Left ventricle myocardium inferior (tissue), 1 donor: Measurements from ENCODE around the gene ARAF. TPM values are rescaled to one million over a fixed set of nuclear protein-coding genes. Genes with fewer than 3 reads are reported as not detected.
A peak's percentile ranks its signal among the peaks of the same experiment; 100 is the strongest.

Experiments
- DNase-seq: peaks from one replicate; pipeline ENCODE4 v3.0.0-alpha.2; 2020
- H3K27ac ChIP-seq: fragments of 200-600 bp; replicated peaks from 2 replicates; pipeline ENCODE4 v1.8.0; 2021
- H3K27me3 ChIP-seq: fragments of 200-600 bp; 2 replicates; pipeline ENCODE4 v1.8.0; 2021; ENCODE audit warnings: low read depth
- H3K36me3 ChIP-seq: fragments of 200-600 bp; 2 replicates; pipeline ENCODE4 v1.8.0; 2021
- H3K4me1 ChIP-seq: fragments of 200-600 bp; 2 replicates; pipeline ENCODE4 v1.8.0; 2021
- H3K4me3 ChIP-seq: fragments of 200-600 bp; 2 replicates; pipeline ENCODE4 v1.8.0; 2021; ENCODE audit warnings: mild to moderate bottlenecking, moderate library complexity
- H3K9me3 ChIP-seq: fragments of 200-600 bp; replicated peaks from 2 replicates; pipeline ENCODE4 v1.8.0; 2021
- intact Hi-C: fragments of 100-400 bp; cut with micrococcal nuclease; formaldehyde crosslinking; loops from one replicate; pipeline ENCODE4 v1.11.0; 2022
- total RNA-seq: library from RNA; stranded (reverse); fragmentation: NEBNext Ultra II Directional; extraction: Animal tissue kit (Norgen Biotek cat#: 25700); gene quantifications from one replicate; pipeline ENCODE4 v1.2.1, GENCODE V29; 2021
- TF ChIP-seq, protein P1 (sequence below): fragments of 200-600 bp; IDR thresholded peaks from 2 replicates; pipeline ENCODE4 v1.8.0; 2021; ENCODE audit warnings: antibody characterized with exemption, mild to moderate bottlenecking, borderline replicate concordance
- donor health status: DM: no; HTN: yes; CAD: no; lungs with severe emphysema.

Gene ARAF
- total RNA-seq, 1 donor from 2014 or later = 76.4 TPM

DNA sequence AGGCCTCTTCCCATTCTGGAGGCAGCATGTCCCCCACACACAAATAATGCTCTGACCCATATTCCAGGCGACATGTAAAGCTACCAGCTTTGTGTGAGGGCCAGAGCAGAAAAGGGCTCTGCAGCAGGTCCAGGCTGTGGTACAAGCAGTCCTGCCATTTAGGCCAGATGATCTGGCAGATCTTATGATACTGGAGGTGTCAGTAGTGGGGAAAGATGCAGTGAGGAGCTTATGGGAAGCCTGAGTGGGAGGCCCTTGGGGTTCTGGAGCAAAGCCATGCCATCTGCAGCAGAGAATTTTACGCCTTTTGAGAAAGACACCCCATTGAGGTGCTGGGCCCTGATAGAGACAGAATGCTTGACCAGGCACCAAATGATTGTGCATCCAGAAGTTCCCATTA is 50.9 kb downstream of the ARAF start:
- H3K36me3 ChIP-seq = no peaks in the 10 kb centered on the region
- no peak overlapping the region for H3K27ac ChIP-seq
- TF ChIP-seq, protein P1, sequence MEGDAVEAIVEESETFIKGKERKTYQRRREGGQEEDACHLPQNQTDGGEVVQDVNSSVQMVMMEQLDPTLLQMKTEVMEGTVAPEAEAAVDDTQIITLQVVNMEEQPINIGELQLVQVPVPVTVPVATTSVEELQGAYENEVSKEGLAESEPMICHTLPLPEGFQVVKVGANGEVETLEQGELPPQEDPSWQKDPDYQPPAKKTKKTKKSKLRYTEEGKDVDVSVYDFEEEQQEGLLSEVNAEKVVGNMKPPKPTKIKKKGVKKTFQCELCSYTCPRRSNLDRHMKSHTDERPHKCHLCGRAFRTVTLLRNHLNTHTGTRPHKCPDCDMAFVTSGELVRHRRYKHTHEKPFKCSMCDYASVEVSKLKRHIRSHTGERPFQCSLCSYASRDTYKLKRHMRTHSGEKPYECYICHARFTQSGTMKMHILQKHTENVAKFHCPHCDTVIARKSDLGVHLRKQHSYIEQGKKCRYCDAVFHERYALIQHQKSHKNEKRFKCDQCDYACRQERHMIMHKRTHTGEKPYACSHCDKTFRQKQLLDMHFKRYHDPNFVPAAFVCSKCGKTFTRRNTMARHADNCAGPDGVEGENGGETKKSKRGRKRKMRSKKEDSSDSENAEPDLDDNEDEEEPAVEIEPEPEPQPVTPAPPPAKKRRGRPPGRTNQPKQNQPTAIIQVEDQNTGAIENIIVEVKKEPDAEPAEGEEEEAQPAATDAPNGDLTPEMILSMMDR = no peak
- H3K9me3 ChIP-seq = no peaks in the 10 kb centered on the region
- no peaks in the 10 kb centered on the region for H3K27me3 ChIP-seq
- no peak overlapping the region for H3K4me3 ChIP-seq
- intact Hi-C loops = no loop called here
- H3K4me1 ChIP-seq = no peaks in the 10 kb centered on the region
- DNase-seq = no peak

DNA sequence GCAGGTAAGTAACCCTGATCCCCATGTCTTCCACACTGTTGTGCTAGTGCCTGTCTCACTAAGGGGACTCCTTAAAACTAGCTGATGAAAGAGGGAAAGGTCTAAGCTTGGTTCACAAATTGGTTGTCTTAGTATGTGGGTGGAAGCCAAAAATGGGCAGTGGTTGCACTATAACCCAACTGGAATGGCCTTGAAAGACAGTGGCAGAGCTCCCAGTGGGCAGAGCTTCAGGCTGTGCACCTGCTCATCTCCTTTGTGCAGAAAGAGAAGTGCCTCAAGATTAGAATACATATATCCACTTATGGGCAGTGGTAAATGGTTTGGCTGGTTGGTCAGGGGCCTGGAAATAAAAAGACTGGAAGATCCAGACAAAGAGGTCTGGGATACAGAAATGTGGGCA is 51.4 kb downstream of the ARAF start:
- H3K9me3 ChIP-seq = no peaks in the 10 kb centered on the region
- no peak overlapping the region for H3K4me3 ChIP-seq
- H3K27ac ChIP-seq = no peak overlapping the region
- H3K4me1 ChIP-seq = no peaks in the 10 kb centered on the region
- H3K36me3 ChIP-seq = no peaks in the 10 kb centered on the region
- intact Hi-C loops = no loop called here
- TF ChIP-seq, protein P1 = no peak
- DNase-seq = no peak
- H3K27me3 ChIP-seq = no peaks in the 10 kb centered on the region

DNA sequence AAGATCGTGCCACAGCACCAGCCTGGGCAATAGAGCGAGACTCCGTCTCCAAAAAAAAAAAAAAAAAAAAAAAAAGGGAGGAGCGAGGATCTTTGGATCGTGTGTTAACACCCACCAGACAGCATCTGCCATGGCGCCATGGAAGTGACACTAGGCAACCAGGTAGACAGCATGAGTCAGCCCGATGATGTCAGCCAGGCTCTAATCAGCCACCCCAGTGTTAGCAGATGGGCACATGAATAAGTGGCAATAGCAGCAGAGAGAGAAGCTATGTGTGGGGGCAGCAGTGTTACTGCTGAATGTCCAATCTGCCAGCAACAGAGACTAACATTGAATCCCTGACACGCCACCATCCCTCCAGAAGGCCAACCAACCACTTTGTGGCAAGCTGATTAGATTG is 52.1 kb downstream of the ARAF start:
- Histone ChIP-seq H3K27ac (no peak overlapping the region), H3K9me3 (no peaks in the 10 kb centered on the region), H3K4me3 (no peak overlapping the region), H3K4me1 (no peaks in the 10 kb centered on the region), H3K36me3 (no peaks in the 10 kb centered on the region), H3K27me3 (no peaks in the 10 kb centered on the region)
- TF ChIP-seq, protein P1 = no peak
- no peak for DNase-seq
- intact Hi-C loops = no loop called here

- DNase-seq = no peak
- H3K36me3 ChIP-seq = no peaks in the 10 kb centered on the region
- H3K4me1 ChIP-seq = peaks cover 4% of the 10 kb centered on the region
- H3K4me3 ChIP-seq = no peak overlapping the region
- no peaks in the 10 kb centered on the region for H3K9me3 ChIP-seq
- intact Hi-C loops = no loop called here
- TF ChIP-seq, protein P1 = no peak
- no peak overlapping the region for H3K27ac ChIP-seq
- no peaks in the 10 kb centered on the region for H3K27me3 ChIP-seq
These were observed 53.6 kb downstream of the ARAF start for GRCh38 chrX:47614618-47615017.

DNA sequence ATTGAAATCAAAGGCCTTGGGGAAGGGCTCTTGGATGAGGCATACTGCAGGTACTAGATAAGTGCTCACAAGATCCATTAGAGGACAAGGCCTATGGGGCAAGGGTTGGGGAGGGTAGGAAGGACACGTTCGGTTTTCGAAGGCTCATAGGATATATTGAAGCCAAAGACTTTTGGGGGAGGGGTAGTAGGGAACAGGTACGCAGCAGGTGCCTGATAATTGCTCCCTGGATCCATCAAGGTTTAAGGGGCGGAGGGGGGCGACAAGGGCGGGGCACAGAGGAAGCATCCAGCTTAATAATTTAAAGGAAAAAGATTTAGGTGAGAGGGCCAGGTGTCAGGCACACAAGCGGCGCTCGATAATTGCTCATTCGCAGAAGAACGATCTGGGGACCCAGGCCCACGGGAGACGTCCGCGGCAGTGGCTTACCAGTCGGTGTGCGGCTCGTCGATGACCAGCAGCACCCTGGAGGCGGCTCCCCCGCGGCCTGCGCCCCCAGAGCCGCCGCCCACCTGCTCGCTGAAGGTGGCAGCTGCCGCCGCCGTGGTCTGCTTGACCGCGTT is 58.0 kb downstream of the ARAF start:
- H3K4me3 ChIP-seq = peak overlapping the region; percentile 60
- TF ChIP-seq, protein P1 = no peak
- no peak overlapping the region for H3K27ac ChIP-seq
- peaks cover 5% of the 10 kb centered on the region for H3K4me1 ChIP-seq
- no peak for DNase-seq
- H3K9me3 ChIP-seq = no peaks in the 10 kb centered on the region
- intact Hi-C loops = no loop called here
- peaks cover 5% of the 10 kb centered on the region for H3K27me3 ChIP-seq
- no peaks in the 10 kb centered on the region for H3K36me3 ChIP-seq
